HepG2 (cell line): ENCODE data around the gene SH3BP2. TPM values are rescaled to one million over a fixed set of nuclear protein-coding genes. Genes with fewer than 3 reads are reported as not detected.
A peak's percentile ranks its signal among the peaks of the same experiment; 100 is the strongest.

Source experiments
- ATAC-seq: fragments of 200-7000 bp; cut with Tn5 transposase; 3 replicates; pipeline ENCODE4 v1.9.1; 2020; ENCODE audit warnings: mild to moderate bottlenecking, moderate library complexity
- BruUV-seq: library from RNA; stranded (reverse); fragments of 400-500 nt; replicated peaks from 2 replicates; lab custom pipeline; 2021; lab: Mats Ljungman, UMichigan
- CTCF ChIA-PET: fragments of 300-600 bp; formaldehyde crosslinking; extraction: SDS; loops from one replicate; lab custom pipeline; 2021; ENCODE audit warnings: low total read pairs, inconsistent platforms, low intra/inter-chr PET ratio; lab: Yijun Ruan, JAX
- POLR2A ChIA-PET: fragments of 350-600 bp; sonication (Branson Sonifier 250); formaldehyde crosslinking; loops from one replicate; lab custom pipeline; 2020; ENCODE audit warnings: antibody characterized with exemption, inconsistent platforms; lab: Yijun Ruan, JAX
- DNase-seq: peaks from one replicate; pipeline ENCODE4 v3.0.0-alpha.2; 2015; ENCODE audit warnings: low spot score
- FAIRE-seq: peaks from 3 replicates; lab custom pipeline; 2011; peaks lifted over from hg19 to GRCh38; lab: Jason Lieb, UNC
- H2AFZ ChIP-seq: one replicate; pipeline ENCODE4 v1.6.1; 2011; ENCODE audit warnings: low read length, inconsistent platforms
- H3K27ac ChIP-seq: fragments of 300-600 bp; 3 replicates; pipeline ENCODE4 v1.8.0; 2011; ENCODE audit warnings: mixed run types, mild to moderate bottlenecking, mixed read lengths, low read length, inconsistent platforms; ENCODE audit not compliant: insufficient read depth; ENCODE audit errors: extremely low read length
- H3K27me3 ChIP-seq, 2 experiments: fragments of 200-600 bp in 1 of 2; 2 replicates in 1 of 2; 3 replicates in 1 of 2; pipeline versions ENCODE4 v1.6.0 to v1.8.0; 2011; ENCODE audit warnings: low read length in 2 of 2, mild to moderate bottlenecking in 2 of 2, moderate library complexity in 2 of 2, inconsistent platforms in 1 of 2; ENCODE audit not compliant: insufficient read depth in 2 of 2, control insufficient read depth in 1 of 2
- H3K36me3 ChIP-seq, 2 experiments: fragments of 200-600 bp in 1 of 2; replicated peaks in 1 of 2; 2 replicates in 1 of 2; 3 replicates in 1 of 2; pipeline versions ENCODE4 v1.5.1 to v1.8.0; 2011; ENCODE audit warnings: low read length in 2 of 2, inconsistent platforms in 1 of 2; ENCODE audit not compliant: insufficient read depth in 2 of 2, control insufficient read depth in 1 of 2
- H3K4me1 ChIP-seq: 2 replicates; pipeline ENCODE4 v1.5.1; 2012; ENCODE audit warnings: low read length, inconsistent platforms; ENCODE audit not compliant: insufficient read depth
- H3K4me2 ChIP-seq: 2 replicates; pipeline ENCODE4 v1.6.0; 2011; ENCODE audit warnings: low read depth, low read length, inconsistent platforms
- H3K4me3 ChIP-seq, 3 experiments: fragments of 200-600 bp in 1 of 3; sonication (generic), shearing (Covaris generic) in 1 of 3; replicated peaks in 1 of 3; 2 replicates each; pipeline ENCODE4 v1.5.1; 2011 to 2016; ENCODE audit warnings: low read length in 3 of 3, inconsistent platforms in 2 of 3, low read depth in 2 of 3, mild to moderate bottlenecking in 2 of 3, control low read depth in 1 of 3, mixed read lengths in 1 of 3; ENCODE audit not compliant: insufficient read depth in 1 of 3
- H3K79me2 ChIP-seq: one replicate; pipeline ENCODE4 v1.6.1; 2011; ENCODE audit warnings: low read length, inconsistent platforms; ENCODE audit not compliant: insufficient read depth
- H3K9ac ChIP-seq: 2 replicates; pipeline ENCODE4 v1.6.0; 2011; ENCODE audit warnings: mild to moderate bottlenecking, low read depth, low read length, inconsistent platforms; ENCODE audit not compliant: insufficient read depth
- H3K9me3 ChIP-seq: 2 replicates; pipeline ENCODE4 v1.5.1; 2012; ENCODE audit warnings: mild to moderate bottlenecking, low read length
- H4K20me1 ChIP-seq: 2 replicates; pipeline ENCODE4 v1.6.0; 2011; ENCODE audit warnings: inconsistent platforms, mild to moderate bottlenecking, low read length, moderate library complexity; ENCODE audit not compliant: insufficient read depth
- RARA ChIP-seq: IDR thresholded peaks from 2 replicates; pipeline ENCODE4 v1.6.1; 2016; ENCODE audit warnings: missing genetic modification reagents, missing compliant biosample characterization
- SOX13 ChIP-seq, 3 experiments: fragments of 450-650 bp in 1 of 3; sonication (generic) in 1 of 3; formaldehyde crosslinking in 1 of 3; IDR thresholded peaks in 2 of 3; conservative IDR thresholded peaks in 1 of 3; 2 replicates each; pipeline versions ENCODE4 v1.5.0 to v1.6.1; 2016 to 2020; ENCODE audit warnings: antibody characterized with exemption in 1 of 3, mild to moderate bottlenecking in 1 of 3, missing compliant biosample characterization in 1 of 3, missing genetic modification reagents in 1 of 3, moderate library complexity in 1 of 3
- THYN1 ChIP-seq: sonication (generic); formaldehyde crosslinking; IDR thresholded peaks from 2 replicates; pipeline ENCODE4 v1.8.1; 2023; ENCODE audit warnings: low read depth, mild to moderate bottlenecking, moderate library complexity, missing genetic modification reagents, borderline replicate concordance
- UBTF ChIP-seq: sonication (generic); formaldehyde crosslinking; IDR thresholded peaks from 2 replicates; pipeline ENCODE4 v1.4.0; 2020; ENCODE audit warnings: mild to moderate bottlenecking, missing genetic modification reagents
- ZNF550 ChIP-seq: sonication (generic); formaldehyde crosslinking; IDR thresholded peaks from 2 replicates; pipeline ENCODE4 v1.4.0; 2020; ENCODE audit warnings: mild to moderate bottlenecking, missing genetic modification reagents, borderline replicate concordance
- WGBS: methylation state at CpG from one replicate; pipeline ENCODE4 v1.1.6; 2017; ENCODE audit warnings: low lambda C conversion rate; 5-methylcytosine and 5-hydroxymethylcytosine counted together
- in situ Hi-C: cut with HindIII; loops from 2 replicates; pipeline ENCODE4 v1.10.0; 2017; ENCODE audit warnings: low pct_unique_long_range_greater_than_20kb; ENCODE audit not compliant: extremely low pct_ligation_motif_present
- intact Hi-C: fragments of 100-400 bp; cut with micrococcal nuclease; formaldehyde crosslinking; loops from one replicate; pipeline ENCODE4 v1.10.0; 2022; ENCODE audit not compliant: unreplicated experiment
- polyA plus RNA-seq, 8 experiments: library from polyadenylated mRNA; depleted of rRNA in 3 of 8; stranded (reverse) in 7 of 8; unstranded in 1 of 8; fragments of >200 nt; fragmentation: Illumina TruSeq in 4 of 8; extraction: Trizol in 4 of 8; gene quantifications; 2 replicates each; pipeline versions ENCODE4 v1.2.1 to v1.2.3, GENCODE V29; 2011 to 2016; ENCODE audit warnings: low read depth in 4 of 8, missing spikeins in 1 of 8, mixed read lengths in 1 of 8; ENCODE audit not compliant: insufficient read depth in 1 of 8
- total RNA-seq, 5 experiments: library from RNA; depleted of rRNA; stranded (reverse); fragments of >200 nt; fragmentation: Illumina TruSeq; extraction: Trizol; gene quantifications; 2 replicates each; pipeline ENCODE4 v1.2.3, GENCODE V29; 2016; ENCODE audit warnings: low read depth in 1 of 5

Gene SH3BP2
- total and polyA plus RNA-seq, 2 of the 13 experiments (the other 11 are each of a cell fraction or from before 2014, with no cell fraction given), result 16.9 to 34.5 TPM

DNA sequence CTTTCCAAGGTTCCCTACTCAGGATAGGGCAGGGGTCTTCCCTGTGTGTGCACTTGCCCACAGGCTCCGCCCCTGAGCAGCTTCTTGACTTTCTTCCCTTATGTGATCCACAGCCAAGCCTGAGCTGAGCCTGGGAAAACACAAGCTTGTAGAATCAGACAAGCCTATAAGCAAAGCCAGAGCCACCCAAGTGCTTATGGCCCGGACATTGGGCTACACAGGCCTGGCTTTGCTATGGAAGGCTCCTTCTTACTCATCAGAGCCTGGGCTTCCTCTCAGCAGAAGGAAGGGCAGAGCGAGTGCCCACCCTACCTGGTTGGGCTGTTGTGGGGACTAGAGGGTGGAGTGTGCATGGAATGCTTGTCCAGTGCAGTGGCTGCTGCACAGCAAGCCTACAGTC lies 35.5 kb upstream of the SH3BP2 start:
- TF ChIP-seq THYN1 (CRISPR knock-in tag) (no peak), RARA (CRISPR knock-in tag) (no peak), SOX13 (IDR thresholded peaks at IDR 0.05) (no peak), SOX13 (CRISPR knock-in tag; conservative IDR thresholded peaks at IDR 0.05 in 1 of 2, IDR thresholded peaks at IDR 0.05 in 1 of 2) (0 out of 4 replicates have a peak, but pooled peaks of 1 of the 2 experiments have one; percentile 29), ZNF550 (CRISPR knock-in tag) (no peak), UBTF (0 out of 2 replicates have a peak, but pooled peaks have one; percentile 16)
- H3K27ac ChIP-seq, result no peak overlapping the region
- BruUV-seq, result no TSS peak
- no peak overlapping the region for H2AFZ ChIP-seq
- H3K4me1 ChIP-seq, result peaks cover 69% of the 10 kb centered on the region
- no peak overlapping the region for H3K4me2 ChIP-seq
- ChIA-PET CTCF (no interaction called here), POLR2A (interaction anchor here (0.6 kb wide), 1 partner anchor 444 kb away, joined by 5 read pairs; no protein-coding TSS in a partner anchor)
- H3K79me2 ChIP-seq, result peaks cover 17% of the 10 kb centered on the region
- H3K9me3 ChIP-seq, result no peaks in the 10 kb centered on the region
- H3K9ac ChIP-seq, result no peak overlapping the region
- H4K20me1 ChIP-seq, result no peaks in the 10 kb centered on the region
- WGBS, result 80% methylated on average over 3 of the region's 3 CpGs
- H3K36me3 ChIP-seq, result no peaks in the 10 kb centered on the region; a peak in 1 of 5 replicates
- H3K27me3 ChIP-seq, result no peaks in the 10 kb centered on the region
- intact Hi-C loops, result loop anchor here (10.0 kb wide), 1 partner anchor 107 kb away; no protein-coding TSS in a partner anchor
- in situ Hi-C loops, result loop anchor here (5.0 kb wide), 1 partner anchor 35 kb away; the partner anchor contains the start of gene SH3BP2
- FAIRE-seq (no peak), DNase-seq (no peak), ATAC-seq (no peak; the same call in 2 of the 3 replicates)
- no peak overlapping the region for H3K4me3 ChIP-seq
